H1 (cell line): ENCODE measurements around the gene ZNF888. TPM values are rescaled to one million over a fixed set of nuclear protein-coding genes. Genes with fewer than 3 reads are reported as not detected.
A peak's percentile ranks its signal among the peaks of the same experiment; 100 is the strongest.
"Not testable (repeated sequence)": the region's sequence is repeated elsewhere in the genome, so short reads cannot be mapped to it uniquely, and the experiment has no call there.

Experiments used
- CTCF ChIA-PET: fragments of 300-600 bp; sonication (Branson Sonifier 250); formaldehyde crosslinking; loops from one replicate; lab custom pipeline; 2021; ENCODE audit not compliant: partially characterized antibody; lab: Charles Lee
- POLR2A ChIA-PET: fragments of 300-600 bp; sonication (Branson Sonifier 250); formaldehyde crosslinking; loops from one replicate; lab custom pipeline; 2021; ENCODE audit warnings: inconsistent platforms; ENCODE audit not compliant: partially characterized antibody; lab: Charles Lee
- DNase-seq, 2 experiments: peaks; one replicate each; pipeline versions ENCODE4 v3.0.0 to v3.0.0-alpha.2; 2010 to 2022; ENCODE audit warnings: low spot score in 2 of 2, low read depth in 1 of 2, mixed read lengths in 1 of 2
- FAIRE-seq: peaks from 2 replicates; lab custom pipeline; 2011; peaks lifted over from hg19 to GRCh38; lab: Jason Lieb, UNC
- H2AFZ ChIP-seq: 2 replicates; pipeline ENCODE4 v1.8.1; 2012; ENCODE audit warnings: low read length, inconsistent platforms
- H2AK5ac ChIP-seq: 2 replicates; pipeline ENCODE4 v1.6.1; 2013; ENCODE audit warnings: low read depth, low read length
- H2BK120ac ChIP-seq: replicated peaks from 2 replicates; pipeline ENCODE3; 2013; ENCODE audit warnings: low read depth, low read length, inconsistent platforms
- H2BK12ac ChIP-seq: 2 replicates; pipeline ENCODE4 v1.6.1; 2013; ENCODE audit warnings: low read depth, low read length
- H2BK15ac ChIP-seq: 2 replicates; pipeline ENCODE4 v1.6.1; 2013; ENCODE audit warnings: low read length
- H2BK20ac ChIP-seq: 2 replicates; pipeline ENCODE4 v1.6.1; 2013; ENCODE audit warnings: low read length
- H2BK5ac ChIP-seq: 2 replicates; pipeline ENCODE4 v1.6.1; 2013; ENCODE audit warnings: low read depth, low read length
- H3K14ac ChIP-seq: 2 replicates; pipeline ENCODE4 v1.6.1; 2013; ENCODE audit warnings: inconsistent platforms; ENCODE audit not compliant: insufficient read length
- H3K18ac ChIP-seq: 2 replicates; pipeline ENCODE4 v1.6.1; 2013; ENCODE audit warnings: low read length; ENCODE audit errors: extremely low read depth
- H3K23ac ChIP-seq: 2 replicates; pipeline ENCODE4 v1.6.1; 2013; ENCODE audit warnings: inconsistent platforms; ENCODE audit not compliant: insufficient read length
- H3K23me2 ChIP-seq: 2 replicates; pipeline ENCODE4 v1.6.1; 2013; ENCODE audit warnings: low read depth, low read length
- H3K27ac ChIP-seq: 2 replicates; pipeline ENCODE4 v1.6.1; 2011; ENCODE audit warnings: low read depth, low read length, inconsistent platforms
- H3K27me3 ChIP-seq, 4 experiments: replicated peaks in 1 of 4; 1 replicate in 1 of 4; 2 replicates in 3 of 4; pipeline versions ENCODE4 v1.6.1 to v1.8.1; 2011 to 2013; ENCODE audit warnings: low read length in 3 of 4, mild to moderate bottlenecking in 3 of 4, inconsistent platforms in 2 of 4, mixed read lengths in 2 of 4, moderate library complexity in 1 of 4; ENCODE audit not compliant: control insufficient read depth in 3 of 4, insufficient read depth in 3 of 4; ENCODE audit errors: extremely low read depth in 1 of 4
- H3K36me3 ChIP-seq, 4 experiments: 2 replicates each; pipeline versions ENCODE4 v1.6.1 to v1.8.1; 2011 to 2013; ENCODE audit warnings: mild to moderate bottlenecking in 4 of 4, low read length in 3 of 4, moderate library complexity in 2 of 4, control low read depth in 1 of 4, inconsistent platforms in 1 of 4; ENCODE audit not compliant: insufficient read depth in 4 of 4, control insufficient read depth in 2 of 4
- H3K4ac ChIP-seq: replicated peaks from 2 replicates; pipeline ENCODE3; 2013; ENCODE audit warnings: low read length, low read depth, mixed read lengths, inconsistent platforms; ENCODE audit not compliant: insufficient read length
- H3K4me1 ChIP-seq, 4 experiments: replicated peaks in 1 of 4; 1 replicate in 1 of 4; 2 replicates in 3 of 4; pipeline versions ENCODE4 v1.6.1 to v1.8.1; 2011 to 2013; ENCODE audit warnings: low read length in 3 of 4, inconsistent platforms in 2 of 4, mixed read lengths in 1 of 4; ENCODE audit not compliant: insufficient read depth in 4 of 4, control insufficient read depth in 3 of 4
- H3K4me2 ChIP-seq, 2 experiments: 2 replicates each; pipeline versions ENCODE4 v1.6.1 to v1.8.1; 2011 to 2013; ENCODE audit warnings: low read depth in 2 of 2, low read length in 2 of 2, control low read depth in 1 of 2, inconsistent platforms in 1 of 2, mild to moderate bottlenecking in 1 of 2; ENCODE audit not compliant: insufficient read depth in 1 of 2
- H3K4me3 ChIP-seq, 4 experiments: fragments of 200-600, 300-600 bp in 1 of 4; sonication (generic), shearing (Covaris generic), sonication (Bioruptor Twin) in 1 of 4; 2 replicates each; pipeline versions ENCODE4 v1.5.1 to v1.8.1; 2011 to 2016; ENCODE audit warnings: low read length in 4 of 4, low read depth in 3 of 4, control low read depth in 2 of 4, inconsistent platforms in 2 of 4, mild to moderate bottlenecking in 2 of 4, mixed read lengths in 1 of 4, moderate library complexity in 1 of 4; ENCODE audit not compliant: insufficient read depth in 2 of 4; ENCODE audit errors: extremely low read depth in 1 of 4
- H3K56ac ChIP-seq: replicated peaks from 2 replicates; pipeline ENCODE3; 2013; ENCODE audit warnings: low read depth, mild to moderate bottlenecking, mixed read lengths, low read length, inconsistent platforms; ENCODE audit not compliant: insufficient read length
- H3K79me1 ChIP-seq: 2 replicates; pipeline ENCODE4 v1.6.1; 2013; ENCODE audit warnings: low read depth, low read length, control low read depth
- H3K79me2 ChIP-seq, 2 experiments: 2 replicates each; pipeline versions ENCODE4 v1.6.1 to v1.8.1; 2012 to 2013; ENCODE audit warnings: low read length in 2 of 2, mild to moderate bottlenecking in 2 of 2, inconsistent platforms in 1 of 2; ENCODE audit not compliant: insufficient read depth in 2 of 2, control insufficient read depth in 1 of 2
- H3K9ac ChIP-seq, 4 experiments: replicated peaks in 1 of 4; 1 replicate in 1 of 4; 2 replicates in 3 of 4; pipeline versions ENCODE4 v1.6.1 to v1.8.1; 2011 to 2013; ENCODE audit warnings: low read depth in 3 of 4, low read length in 3 of 4, control low read depth in 2 of 4, mild to moderate bottlenecking in 2 of 4, moderate library complexity in 2 of 4, inconsistent platforms in 1 of 4; ENCODE audit errors: extremely low read depth in 1 of 4
- H3K9me3 ChIP-seq, 2 experiments: 2 replicates each; pipeline versions ENCODE4 v1.6.1 to v1.8.1; 2012 to 2013; ENCODE audit warnings: mild to moderate bottlenecking in 2 of 2, moderate library complexity in 2 of 2, control low read depth in 1 of 2, inconsistent platforms in 1 of 2, low read depth in 1 of 2, low read length in 1 of 2, mixed read lengths in 1 of 2; ENCODE audit not compliant: insufficient read depth in 2 of 2
- H4K20me1 ChIP-seq, 2 experiments: replicated peaks in 1 of 2; 2 replicates each; pipeline versions ENCODE3 to v1.8.1; 2011 to 2013; ENCODE audit warnings: inconsistent platforms in 2 of 2, low read length in 2 of 2, mild to moderate bottlenecking in 1 of 2; ENCODE audit not compliant: insufficient read depth in 2 of 2, control insufficient read depth in 1 of 2
- H4K5ac ChIP-seq: 2 replicates; pipeline ENCODE4 v1.6.1; 2013; ENCODE audit warnings: low read length, low read depth, mixed read lengths, inconsistent platforms; ENCODE audit not compliant: insufficient read length
- H4K8ac ChIP-seq: 2 replicates; pipeline ENCODE4 v1.8.0; 2013; ENCODE audit warnings: mild to moderate bottlenecking, moderate library complexity, low read length, inconsistent platforms; ENCODE audit not compliant: insufficient read depth; ENCODE audit errors: extremely low read depth
- H4K91ac ChIP-seq: replicated peaks from 2 replicates; pipeline ENCODE3; 2013; ENCODE audit warnings: low read length, mixed read lengths, inconsistent platforms; ENCODE audit not compliant: insufficient read length
- WGBS, 2 experiments: shearing (Covaris generic) in 1 of 2; methylation state at CpG; one replicate each; pipeline versions ENCODE4 v1.1.6 to v1.1.7; 2013 to 2015; ENCODE audit warnings: low lambda C conversion rate in 2 of 2, mixed read lengths in 2 of 2, inconsistent platforms in 1 of 2, low coverage in 1 of 2, missing lambda C conversion rate in 1 of 2; ENCODE audit not compliant: insufficient replicate concordance in 2 of 2, insufficient coverage in 1 of 2, insufficient read length in 1 of 2; ENCODE audit errors: extremely low coverage in 1 of 2, missing lambda C conversion rate in 1 of 2; 5-methylcytosine and 5-hydroxymethylcytosine counted together
- polyA plus RNA-seq, 7 experiments: library from polyadenylated mRNA; depleted of rRNA in 3 of 7; stranded (reverse) in 5 of 7; unstranded in 2 of 7; fragments of >200 nt in 5 of 7; fragments of 200-250 nt in 2 of 7; gene quantifications; 1 replicate in 5 of 7; 2 replicates in 1 of 7; 4 replicates in 1 of 7; pipeline versions ENCODE4 v1.2.1 to v1.2.3, GENCODE V29; 2011 to 2013; ENCODE audit warnings: missing spikeins in 2 of 7, mixed read lengths in 2 of 7
- total RNA-seq: library from RNA; stranded (reverse); fragmentation: NEBNext Ultra II Directional; extraction: Animal tissue kit (Norgen Biotek cat#: 25700); gene quantifications from 2 replicates; pipeline ENCODE4 v1.2.1, GENCODE V29; 2021

The ZNF888 gene
- total and polyA plus RNA-seq, 2 of the 8 experiments (the other 6 are each of a cell fraction or from before 2014, with no cell fraction given) = 1.1 to 8.6 TPM

- H3K4me3 ChIP-seq = 0 out of 8 replicates have a peak overlapping the region, but pooled peaks of 1 of the 4 experiments have one; percentile 78
- not testable (repeated sequence) for H2AFZ ChIP-seq, H3K4ac ChIP-seq, H3K14ac ChIP-seq, FAIRE-seq, H2BK20ac ChIP-seq, H2BK120ac ChIP-seq, DNase-seq, H3K36me3 ChIP-seq, H4K20me1 ChIP-seq, H3K23ac ChIP-seq, H2BK5ac ChIP-seq, H3K9me3 ChIP-seq, H2AK5ac ChIP-seq, H3K23me2 ChIP-seq, H2BK15ac ChIP-seq, H2BK12ac ChIP-seq, H3K18ac ChIP-seq, H3K79me1 ChIP-seq, H3K27ac ChIP-seq, H3K56ac ChIP-seq, H3K27me3 ChIP-seq, H3K9ac ChIP-seq, H4K5ac ChIP-seq, H4K91ac ChIP-seq, H4K8ac ChIP-seq
- peak overlapping the region in 1 of 2 experiments; percentile 67; a peak in 1 of 4 replicates for H3K4me2 ChIP-seq
- POLR2A ChIA-PET = interaction anchor here (0.7 to 1.3 kb wide), 3 partner anchors 14 to 89 kb away, joined by 3 to 5 read pairs (median 4); no protein-coding TSS in a partner anchor
- H3K4me1 ChIP-seq = peaks cover 2 to 15% (median 9%) of the 10 kb centered on the region in 4 experiments; a peak in 5 of 7 replicates
- CTCF ChIA-PET = interaction anchor here (0.7 kb wide), 1 partner anchor 64 kb away, joined by 3 read pairs; no protein-coding TSS in a partner anchor
- 86% methylated on average over 5 of the region's 5 CpGs; no CpG with 5 or more reads in 1 of the 2 experiments for WGBS, 2 experiments
- peaks cover 0 to 34% of the 10 kb centered on the region in 2 experiments; a peak in 2 of 4 replicates for H3K79me2 ChIP-seq
Measured at GRCh38 chr19:52940905-52941304, 17.7 kb upstream of the ZNF888 start.
